DMS114 treated with DMSO at 0.1 percent for 48 hours (cell line): ENCODE measurements around the gene SLC37A1.
"Not testable (repeated sequence)": the region's sequence is repeated elsewhere in the genome, so short reads cannot be mapped to it uniquely, and the experiment has no call there.

Experiments
- DNase-seq: peaks from one replicate; lab custom pipeline; 2025; ENCODE audit not compliant: unreplicated experiment; lab: John Stamatoyannopoulos, UW

Gene SLC37A1

GRCh38 chr21:42614396-42614795, 100.7 kb downstream of the SLC37A1 start:
- DNase-seq: no peak

DNA sequence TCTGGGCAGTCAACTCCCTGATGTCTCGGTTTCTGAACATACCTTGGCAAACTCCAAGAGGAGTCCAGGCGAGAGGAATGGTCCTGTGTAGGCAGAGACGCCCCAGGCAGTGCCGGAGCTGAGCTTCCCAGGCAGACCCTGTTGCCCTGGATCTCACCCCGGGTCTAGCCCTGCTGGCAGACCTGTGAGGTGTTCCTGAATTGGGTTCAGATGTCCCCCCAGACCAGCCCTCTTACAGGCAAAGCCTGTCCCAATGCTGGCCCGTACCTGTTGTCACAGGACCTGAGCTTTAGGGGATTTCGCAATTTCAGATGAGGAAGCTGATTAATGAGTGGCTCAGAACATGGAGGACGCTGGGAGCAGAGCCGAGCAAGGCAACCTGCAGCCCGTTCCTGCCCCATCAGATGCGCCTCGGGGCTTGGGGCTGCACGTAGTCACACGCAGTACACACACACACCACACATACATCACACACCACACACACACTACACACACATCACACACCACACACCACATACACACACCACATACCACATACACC, 101.2 kb downstream of the SLC37A1 start:
- DNase-seq: no peak

- not testable (repeated sequence) for DNase-seq
These were observed 101.7 kb downstream of the SLC37A1 start for GRCh38 chr21:42615377-42615776.

- no peak for DNase-seq
These were observed 102.3 kb downstream of the SLC37A1 start for GRCh38 chr21:42615924-42616323.

GRCh38 chr21:42616446-42616845, 102.8 kb downstream of the SLC37A1 start:
- DNase-seq: no peak

DNA sequence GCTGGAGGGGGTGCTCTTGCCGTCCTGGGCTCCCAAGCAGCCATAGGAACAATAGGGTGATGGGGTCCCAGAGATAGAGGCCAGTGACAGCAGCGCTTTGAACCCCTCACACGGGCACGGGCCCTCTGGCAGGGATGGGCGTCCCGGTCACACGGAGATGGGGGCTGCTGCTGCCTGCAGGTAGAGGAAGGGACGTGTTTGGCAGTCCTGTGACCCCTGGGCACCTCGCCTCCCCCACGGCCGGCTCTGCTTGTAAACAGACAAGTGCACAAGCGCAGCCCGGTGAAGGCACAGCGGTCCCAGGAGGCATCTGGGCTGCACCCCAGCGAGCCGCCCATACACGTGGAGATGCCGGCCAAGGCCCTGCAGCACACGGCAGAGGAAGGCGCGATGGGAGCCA, 103.3 kb downstream of the SLC37A1 start:
- no peak for DNase-seq

DNA sequence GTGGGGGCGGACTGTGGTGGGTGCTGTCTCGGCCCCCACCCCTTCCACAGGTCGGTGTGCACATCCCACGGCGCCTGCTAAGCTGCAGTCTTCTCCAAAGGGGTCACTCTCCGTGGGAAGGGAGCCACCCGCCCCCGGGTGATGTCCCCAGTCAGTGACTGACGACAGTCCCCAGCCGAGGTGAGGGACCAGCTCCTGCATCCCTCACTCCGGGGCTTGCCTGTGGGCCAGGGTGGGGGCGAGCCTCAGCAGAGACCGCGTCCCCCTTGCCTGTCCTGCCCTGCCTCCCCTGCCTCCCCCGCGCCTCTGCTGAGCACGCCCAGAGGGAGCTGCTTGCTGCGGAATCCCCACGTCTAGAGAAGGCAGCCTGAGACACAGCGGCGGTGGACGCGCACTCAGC, 103.8 kb downstream of the SLC37A1 start:
- DNase-seq: no peak

- DNase-seq: no peak
These were observed 105.1 kb downstream of the SLC37A1 start for GRCh38 chr21:42618707-42619102.

DNA sequence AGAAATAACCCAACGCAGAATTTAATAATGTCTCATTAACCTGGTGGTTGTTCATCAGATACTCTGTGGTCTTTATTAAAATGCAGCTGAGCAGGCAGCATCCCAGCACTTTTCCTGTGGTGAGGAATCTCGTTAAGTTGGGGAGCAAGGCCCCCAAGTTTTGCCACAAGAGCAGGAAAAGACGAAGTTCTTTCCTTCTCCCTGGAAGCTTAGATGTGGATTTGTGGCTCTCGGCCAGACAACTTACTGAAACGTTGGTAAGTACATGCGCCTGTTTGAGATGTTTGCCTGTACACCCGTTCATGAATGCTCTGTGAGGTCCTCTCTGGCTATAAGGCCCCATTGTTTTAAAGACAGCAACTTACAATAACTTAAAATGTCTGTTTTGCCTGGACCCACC, 105.5 kb downstream of the SLC37A1 start:
- no peak for DNase-seq

GRCh38 chr21:42619841-42620240, 106.2 kb downstream of the SLC37A1 start:
- DNase-seq: no peak

DNA sequence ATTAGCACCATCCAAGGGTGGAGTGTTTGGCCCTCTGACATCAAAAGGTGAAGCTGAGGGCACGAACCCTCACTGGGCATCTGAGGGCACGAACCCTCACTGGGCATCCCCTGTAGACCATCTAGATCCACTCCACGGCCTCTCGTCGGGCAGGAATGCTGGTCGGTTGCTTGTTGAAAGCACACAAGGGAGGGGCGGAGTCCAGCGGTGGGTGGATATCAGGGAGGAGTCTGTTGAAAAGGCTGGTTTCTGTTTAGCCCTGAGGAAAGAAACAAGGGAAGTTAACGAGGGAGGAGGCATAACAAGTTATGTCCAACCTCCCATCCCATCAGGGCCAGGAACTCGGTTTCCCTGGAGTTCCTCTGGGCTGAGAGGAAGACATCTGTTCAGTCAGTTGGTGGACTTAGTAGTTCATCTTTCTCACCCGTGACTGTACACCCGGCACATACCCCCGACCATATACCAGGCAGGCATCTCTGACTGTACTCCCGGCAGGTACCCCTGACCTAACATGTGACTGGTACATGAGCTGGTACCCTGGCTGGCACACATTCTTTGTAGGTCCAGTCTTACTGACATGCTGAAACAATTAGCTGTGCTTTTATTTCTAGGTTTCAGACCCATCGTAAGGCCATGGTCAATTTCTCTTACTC, 107.6 kb downstream of the SLC37A1 start:
- DNase-seq: no peak

DNA sequence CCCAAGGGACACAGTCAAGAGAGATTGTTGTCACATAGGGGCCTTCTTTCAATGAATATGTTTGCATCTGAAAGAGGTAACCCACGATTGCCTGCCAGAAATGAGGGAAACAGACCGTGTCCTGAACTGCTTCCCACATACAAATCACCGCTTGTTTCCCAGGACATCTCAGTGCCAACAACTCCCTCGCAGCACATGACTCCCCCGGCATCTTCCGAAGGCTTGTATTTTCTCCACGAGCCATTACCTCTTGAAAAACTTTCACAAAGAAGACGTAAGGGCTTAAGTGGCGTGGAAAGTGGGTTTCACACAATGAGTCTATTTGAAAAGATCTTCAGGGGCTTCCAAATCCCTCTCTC, 108.1 kb downstream of the SLC37A1 start:
- no peak for DNase-seq

DNA sequence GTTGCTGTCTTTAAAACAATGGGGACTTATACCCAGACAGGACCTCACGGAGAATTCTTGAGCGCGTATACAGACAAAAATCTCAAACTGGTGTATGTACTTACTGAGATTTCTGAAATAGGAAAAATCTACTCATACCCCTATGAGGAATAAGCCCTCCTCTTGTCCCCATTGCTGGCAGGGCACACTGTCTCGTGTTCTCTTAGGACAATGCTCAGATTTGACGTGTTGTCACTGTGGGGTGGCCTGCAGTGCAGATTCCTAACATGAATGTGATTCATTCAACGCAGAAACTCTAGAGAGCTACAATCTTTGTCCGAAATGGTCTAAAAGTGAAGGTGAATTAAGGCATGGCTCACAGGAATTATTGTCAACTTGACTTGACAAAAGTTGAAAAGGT, 108.6 kb downstream of the SLC37A1 start:
- DNase-seq: no peak

- no peak for DNase-seq
These were observed 110.0 kb downstream of the SLC37A1 start for GRCh38 chr21:42623694-42624093.

DNA sequence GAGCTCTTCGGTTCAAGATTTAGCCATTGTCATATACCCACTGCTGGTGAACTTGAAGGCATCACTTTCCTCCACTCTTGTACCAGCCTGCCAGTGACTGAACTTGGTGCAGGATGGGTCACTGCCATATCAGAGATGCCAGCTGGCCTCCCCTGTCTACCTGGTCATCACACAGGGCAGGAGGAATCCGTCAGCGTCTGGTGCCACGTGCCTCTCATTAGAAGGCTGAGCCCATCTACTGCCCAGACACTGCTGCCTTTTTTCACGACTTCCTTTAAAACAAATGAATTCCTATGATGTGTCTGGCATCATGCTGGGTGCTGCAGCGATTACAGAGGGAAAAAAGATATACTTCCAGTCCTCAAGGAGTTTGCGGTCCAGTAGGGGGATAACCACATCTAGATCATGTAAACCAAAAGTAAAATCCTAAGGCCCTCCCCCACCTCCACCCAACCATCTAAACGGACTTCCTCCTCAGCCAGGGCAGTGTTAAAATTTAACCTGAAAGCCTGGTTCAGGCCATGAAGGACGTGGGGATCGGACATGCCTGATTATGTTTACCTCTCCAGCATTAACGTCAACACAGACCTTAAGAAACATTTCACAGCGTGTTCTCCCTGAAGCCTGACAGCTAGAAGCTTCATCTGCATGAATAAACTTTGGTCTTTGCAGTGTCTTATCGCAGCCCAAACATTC, 110.6 kb downstream of the SLC37A1 start:
- no peak for DNase-seq

DNA sequence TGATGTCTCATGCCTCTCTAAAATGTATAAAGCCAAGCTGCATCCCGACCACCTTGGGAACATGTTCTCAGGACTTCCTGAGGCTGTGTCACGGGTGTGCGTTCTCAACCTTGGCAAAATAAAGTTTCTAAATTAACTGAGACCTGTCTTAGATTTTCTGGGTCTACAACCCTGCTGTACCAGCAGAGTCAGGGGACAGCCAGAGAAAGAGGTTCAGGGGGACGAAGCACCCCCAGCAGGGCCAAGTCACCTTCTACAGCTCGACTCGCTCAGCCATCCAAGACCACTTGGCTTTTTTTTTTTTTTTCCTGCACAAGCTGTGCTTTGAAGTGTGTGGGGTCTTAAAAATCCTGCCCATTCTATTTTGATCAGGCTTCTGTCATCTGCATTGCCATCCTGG, 111.3 kb downstream of the SLC37A1 start:
- DNase-seq: no peak

GRCh38 chr21:42626171-42626570, 112.5 kb downstream of the SLC37A1 start:
- no peak for DNase-seq

- no peak for DNase-seq
These were observed 114.1 kb downstream of the SLC37A1 start for GRCh38 chr21:42627527-42628289.

- not testable (repeated sequence) for DNase-seq
These were observed 114.9 kb downstream of the SLC37A1 start for GRCh38 chr21:42628466-42629061.

- no peak for DNase-seq
These were observed 116.4 kb downstream of the SLC37A1 start for GRCh38 chr21:42629933-42630589.

GRCh38 chr21:42630626-42631025, 117.0 kb downstream of the SLC37A1 start:
- DNase-seq: no peak
